T-cell (primary cell): ENCODE measurements around the gene IKZF2. TPM values are rescaled to one million over a fixed set of nuclear protein-coding genes. Genes with fewer than 3 reads are reported as not detected.

Experiments used
- ATAC-seq, 4 experiments: fragments of 200-7000 bp in 3 of 4; fragments of 150-1000 bp in 1 of 4; cut with Tn5 transposase; replicated peaks in 1 of 4; 1 replicate in 3 of 4; 2 replicates in 1 of 4; pipeline ENCODE4 v1.10.0; 2021; ENCODE audit warnings: moderate library complexity in 3 of 4, mild to moderate bottlenecking in 2 of 4, moderate number of reproducible peaks in 1 of 4
- CTCF ChIA-PET, 2 donors: fragments of 300-600 bp; sonication (Branson Sonifier 250); formaldehyde crosslinking; loops; one replicate each; lab custom pipeline; 2022; ENCODE audit warnings: antibody characterized with exemption in 2 of 2; lab: Charles Lee
- POLR2A ChIA-PET, 2 donors: fragments of 300-600 bp; sonication (Branson Sonifier 250); formaldehyde crosslinking; loops; one replicate each; lab custom pipeline; 2022; ENCODE audit warnings: antibody characterized with exemption in 2 of 2; lab: Charles Lee
- DNase-seq, 35 experiments: peaks; one replicate each; pipeline versions ENCODE4 v3.0.0 to v3.0.0-alpha.2; 2013 to 2023
- H3K27ac ChIP-seq: one replicate; pipeline ENCODE4 v1.5.1; 2013; ENCODE audit warnings: low read length
- H3K27me3 ChIP-seq, 2 experiments: replicated peaks in 1 of 2; 1 replicate in 1 of 2; 2 replicates in 1 of 2; pipeline versions ENCODE4 v1.6.1 to v1.7.0; 2013; ENCODE audit warnings: low read length in 1 of 2, mixed read lengths in 1 of 2; ENCODE audit not compliant: control insufficient read depth in 2 of 2, insufficient read depth in 2 of 2; ENCODE audit errors: extremely low read depth in 1 of 2
- H3K36me3 ChIP-seq, 2 donors: 1 replicate in 1 of 2; 2 replicates in 1 of 2; pipeline versions ENCODE4 v1.6.1 to v1.7.0; 2013; ENCODE audit warnings: low read length in 1 of 2; ENCODE audit not compliant: control insufficient read depth in 2 of 2, insufficient read depth in 1 of 2; ENCODE audit errors: extremely low read depth in 1 of 2
- H3K4me1 ChIP-seq, 2 experiments: 1 replicate in 1 of 2; 2 replicates in 1 of 2; pipeline versions ENCODE4 v1.6.1 to v1.7.0; 2013; ENCODE audit warnings: low read length in 2 of 2, mixed read lengths in 1 of 2; ENCODE audit not compliant: insufficient read depth in 2 of 2, control insufficient read depth in 1 of 2; ENCODE audit errors: extremely low read depth in 1 of 2
- H3K4me3 ChIP-seq, 2 donors: 1 replicate in 1 of 2; 2 replicates in 1 of 2; pipeline versions ENCODE4 v1.5.1 to v1.7.0; 2013; ENCODE audit warnings: mild to moderate bottlenecking in 2 of 2, low read length in 1 of 2, moderate library complexity in 1 of 2; ENCODE audit not compliant: control insufficient read depth in 1 of 2; ENCODE audit errors: extremely low read depth in 1 of 2
- H3K9me3 ChIP-seq: 2 replicates; pipeline ENCODE4 v1.7.0; 2013
- H3K27ac Mint-ChIP-seq, 2 donors: one replicate each; pipeline ENCODE4 v1.8.0; 2020 to 2021; ENCODE audit warnings: mild to moderate bottlenecking in 2 of 2, mixed read lengths in 2 of 2
- H3K27me3 Mint-ChIP-seq, 2 donors: one replicate each; pipeline ENCODE4 v1.8.0; 2021 to 2022; ENCODE audit warnings: mixed read lengths in 2 of 2
- H3K36me3 Mint-ChIP-seq: one replicate; pipeline ENCODE4 v1.8.0; 2021; ENCODE audit warnings: mixed read lengths
- H3K4me1 Mint-ChIP-seq, 3 donors: one replicate each; pipeline ENCODE4 v1.8.0; 2020 to 2022; ENCODE audit warnings: mixed read lengths in 3 of 3, mild to moderate bottlenecking in 1 of 3
- H3K4me3 Mint-ChIP-seq, 3 donors: one replicate each; pipeline ENCODE4 v1.8.0; 2020 to 2022; ENCODE audit warnings: mild to moderate bottlenecking in 3 of 3, mixed read lengths in 3 of 3, moderate library complexity in 3 of 3
- H3K9me3 Mint-ChIP-seq, 3 donors: one replicate each; pipeline ENCODE4 v1.8.0; 2020 to 2022; ENCODE audit warnings: mixed read lengths in 3 of 3
- WGBS: methylation state at CpG from one replicate; pipeline ENCODE4 v1.1.5; 2013; ENCODE audit warnings: missing lambda C conversion rate; ENCODE audit not compliant: insufficient coverage; 5-methylcytosine and 5-hydroxymethylcytosine counted together
- total RNA-seq, 35 experiments: library from RNA in 6 of 35; stranded (reverse) in 6 of 35; fragments of 120-200 nt in 1 of 35; gene quantifications; one replicate each; pipeline versions ENCODE4 v1.2.1 to v1.2.4 and lab custom pipeline; 2013 to 2026

The IKZF2 gene
- total RNA-seq, 5 donors from 2014 or later (not counting 1 experiment from before 2014, with no cell fraction given): 23.4 to 64.1 (median 31.0) TPM

DNA sequence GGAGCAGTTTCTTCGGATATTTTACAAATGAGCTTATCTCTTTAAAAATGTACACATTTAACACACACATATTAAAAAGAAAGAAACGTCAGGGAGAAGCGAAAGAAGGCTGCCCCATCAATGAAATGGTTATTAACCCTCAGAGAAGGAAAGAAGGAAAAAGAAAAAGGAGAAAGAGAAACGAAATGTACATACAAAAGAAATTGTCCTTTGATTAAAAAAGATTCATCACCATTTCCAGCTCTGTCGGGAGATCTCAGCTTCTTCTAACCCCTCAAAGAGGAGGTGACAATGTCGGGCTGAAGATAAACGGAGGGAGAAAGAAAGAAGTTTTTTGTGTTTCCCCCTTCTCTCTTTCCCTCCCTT lies 1.5 kb downstream of the IKZF2 start:
- no CpG with 5 or more reads among the region's 7 CpGs for WGBS
- H3K4me1 ChIP-seq: peaks cover 4 to 41% of the 10 kb centered on the region in 2 experiments
- Mint-ChIP-seq H3K27me3 (peaks cover 0 to 37% of the 10 kb centered on the region in 2 donors), H3K36me3 (no peaks in the 10 kb centered on the region), H3K4me3 (peak overlapping the region; percentile 89 to 91 (median 91)), H3K9me3 (no peaks in the 10 kb centered on the region), H3K4me1 (peaks cover 42 to 52% (median 42%) of the 10 kb centered on the region in 3 donors), H3K27ac (peak overlapping the region; percentile 87 to 88)
- peak overlapping the region; percentile 69 to 89 for H3K4me3 ChIP-seq
- ATAC-seq: no peak
- H3K9me3 ChIP-seq: no peaks in the 10 kb centered on the region
- POLR2A ChIA-PET: interaction anchor here in 1 of 2 donors (0.6 to 1.0 kb wide), 3 partner anchors 46 to 259 kb away, joined by 3 to 4 read pairs (median 4); no protein-coding TSS in a partner anchor
- CTCF ChIA-PET: interaction anchor here in 1 of 2 donors (0.8 to 1.8 kb wide), 3 partner anchors 11 to 465 kb away, joined by 4 to 11 read pairs (median 7); no protein-coding TSS in a partner anchor
- H3K27ac ChIP-seq: peak overlapping the region; percentile 57
- H3K27me3 ChIP-seq: peaks cover 0 to 4% of the 10 kb centered on the region in 2 experiments
- H3K36me3 ChIP-seq: no peaks in the 10 kb centered on the region
- DNase-seq: no peak

DNA sequence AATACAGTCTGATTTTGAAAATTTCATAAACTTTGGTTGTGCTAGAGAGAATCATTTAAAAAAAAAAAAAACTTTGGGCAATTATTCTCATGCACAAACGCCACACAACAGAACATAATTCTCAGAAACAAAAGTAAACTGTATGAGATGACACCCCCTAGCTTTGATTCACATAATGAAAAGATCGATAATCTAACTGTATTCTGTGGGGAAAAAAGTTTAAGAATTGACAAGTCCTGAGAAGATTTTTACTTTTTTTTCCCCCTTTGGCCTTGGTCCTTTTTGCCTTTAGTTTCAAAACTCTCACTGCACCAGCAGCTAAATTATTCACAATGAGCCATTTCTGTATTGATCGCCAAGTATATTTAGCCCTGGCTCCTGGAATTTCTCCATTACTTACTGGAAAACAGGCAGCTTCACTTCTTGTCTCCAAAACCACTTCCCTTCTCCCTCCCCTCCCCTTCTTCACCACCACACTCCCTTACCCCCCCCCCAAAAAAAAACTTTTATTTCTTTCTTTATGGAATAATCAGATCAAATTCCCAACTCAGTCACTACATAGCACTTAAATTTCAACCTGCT lies 2.0 kb downstream of the IKZF2 start:
- H3K9me3 ChIP-seq: no peaks in the 10 kb centered on the region
- Mint-ChIP-seq H3K4me1 (peaks cover 42 to 54% (median 42%) of the 10 kb centered on the region in 3 donors), H3K36me3 (no peaks in the 10 kb centered on the region), H3K27ac (peak overlapping the region; percentile 87 to 88), H3K9me3 (no peaks in the 10 kb centered on the region), H3K4me3 (peak overlapping the region; percentile 89 to 91 (median 91)), H3K27me3 (peaks cover 0 to 35% of the 10 kb centered on the region in 2 donors)
- WGBS: 29% methylated on average over 1 of the region's 3 CpGs
- H3K4me3 ChIP-seq: peak overlapping the region; percentile 69 to 89
- H3K36me3 ChIP-seq: no peaks in the 10 kb centered on the region
- peaks cover 4 to 46% of the 10 kb centered on the region in 2 experiments for H3K4me1 ChIP-seq
- DNase-seq (no peak), ATAC-seq (no peak)
- peak overlapping the region; percentile 57 for H3K27ac ChIP-seq
- ChIA-PET POLR2A (interaction anchor here in 1 of 2 donors (0.7 to 1.0 kb wide), 2 partner anchors 46 to 257 kb away, joined by 3 to 4 read pairs; no protein-coding TSS in a partner anchor), CTCF (interaction anchor here (0.6 to 1.8 kb wide), 5 partner anchors 11 to 1649 kb away, joined by 3 to 11 read pairs (median 5); no protein-coding TSS in a partner anchor)
- peaks cover 0 to 4% of the 10 kb centered on the region in 2 experiments for H3K27me3 ChIP-seq

DNA sequence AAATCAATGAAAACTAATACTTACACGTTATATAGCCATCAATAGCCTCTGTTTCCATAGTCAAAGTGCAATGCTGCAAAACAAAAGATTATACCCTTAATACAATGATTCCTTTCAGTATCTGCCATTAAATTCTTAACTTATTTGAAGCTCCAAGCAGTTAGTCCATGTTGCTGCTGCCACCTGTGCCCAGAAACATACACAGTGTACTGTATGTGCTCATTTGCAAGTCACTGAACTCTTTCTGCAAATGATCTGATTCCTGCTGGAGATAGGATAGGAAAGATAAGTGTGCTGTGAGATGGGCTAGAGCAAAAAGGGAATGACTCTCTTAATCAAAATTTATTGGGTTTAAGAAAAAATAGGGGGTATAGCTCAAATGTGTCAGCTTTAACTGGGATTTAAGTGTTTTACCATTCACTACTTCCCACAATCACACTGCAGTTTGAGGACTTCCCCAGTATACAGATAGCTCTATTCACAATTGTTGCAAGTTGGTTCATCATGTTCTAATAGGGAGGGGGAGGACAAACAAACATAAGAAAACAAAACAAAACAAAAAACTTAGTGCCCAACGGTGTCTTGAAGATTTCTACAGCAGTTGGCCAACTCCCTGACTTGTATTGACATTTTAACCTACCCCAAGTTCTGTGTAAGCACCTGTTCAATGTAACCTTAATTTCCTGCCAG lies 2.7 kb downstream of the IKZF2 start:
- 70% methylated on average over 1 of the region's 2 CpGs for WGBS
- Mint-ChIP-seq H3K4me3 (peak overlapping the region; percentile 89 to 91 (median 91)), H3K36me3 (no peaks in the 10 kb centered on the region), H3K27ac (peak overlapping the region; percentile 70 to 87), H3K9me3 (no peaks in the 10 kb centered on the region), H3K4me1 (peaks cover 39 to 51% (median 40%) of the 10 kb centered on the region in 3 donors), H3K27me3 (peaks cover 0 to 29% of the 10 kb centered on the region in 2 donors)
- ATAC-seq (no peak), DNase-seq (no peak)
- Histone ChIP-seq H3K27ac (peak overlapping the region; percentile 57), H3K4me1 (peaks cover 4 to 47% of the 10 kb centered on the region in 2 experiments), H3K4me3 (peak overlapping the region; percentile 69 to 89), H3K9me3 (no peaks in the 10 kb centered on the region), H3K27me3 (peaks cover 0 to 4% of the 10 kb centered on the region in 2 experiments), H3K36me3 (no peaks in the 10 kb centered on the region)
- ChIA-PET CTCF (interaction anchor here (0.6 to 1.0 kb wide), 3 partner anchors 160 to 1648 kb away, joined by 3 to 5 read pairs (median 4); no protein-coding TSS in a partner anchor), POLR2A (no interaction called here)

DNA sequence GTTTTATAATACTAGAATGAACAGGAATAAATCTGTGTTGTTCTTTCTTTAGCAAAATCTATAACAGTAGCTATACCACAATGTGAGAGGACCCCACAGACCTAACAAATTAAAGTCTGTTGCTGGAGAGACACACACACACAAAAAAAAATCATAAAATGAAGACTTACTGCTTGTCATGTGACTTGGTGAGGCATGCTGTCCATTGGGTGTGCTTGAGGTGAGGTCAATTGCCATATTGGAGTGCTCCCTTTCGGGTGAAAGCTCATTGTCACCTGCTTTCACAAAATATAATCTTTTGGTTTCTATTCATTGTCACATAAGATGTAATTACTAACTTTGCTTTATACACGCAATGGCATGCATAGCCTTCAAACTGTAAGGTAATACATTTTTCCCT lies 3.9 kb downstream of the IKZF2 start:
- ATAC-seq (no peak), DNase-seq (peak in 4 of 35 experiments; percentile 8 to 38 (median 18))
- POLR2A ChIA-PET: interaction anchor here in 1 of 2 donors (0.6 kb wide), 2 partner anchors 12 to 250 kb away, joined by 3 read pairs; no protein-coding TSS in a partner anchor
- Histone ChIP-seq H3K9me3 (no peaks in the 10 kb centered on the region), H3K4me3 (peak overlapping the region; percentile 25 to 52), H3K4me1 (peaks cover 4 to 38% of the 10 kb centered on the region in 2 experiments), H3K36me3 (no peaks in the 10 kb centered on the region), H3K27ac (peak overlapping the region; percentile 69), H3K27me3 (peaks cover 0 to 4% of the 10 kb centered on the region in 2 experiments)
- H3K9me3 Mint-ChIP-seq: no peaks in the 10 kb centered on the region
- H3K36me3 Mint-ChIP-seq: no peaks in the 10 kb centered on the region
- H3K4me3 Mint-ChIP-seq: peak overlapping the region; percentile 21 to 91 (median 89)
- CTCF ChIA-PET: interaction anchor here (0.6 to 0.7 kb wide), 2 partner anchors 146 to 221 kb away, joined by 3 to 4 read pairs; no protein-coding TSS in a partner anchor
- peaks cover 29 to 45% (median 34%) of the 10 kb centered on the region in 3 donors for H3K4me1 Mint-ChIP-seq
- H3K27ac Mint-ChIP-seq: peak overlapping the region; percentile 1 to 78
- WGBS: no CpG with 5 or more reads among the region's 2 CpGs
- H3K27me3 Mint-ChIP-seq: peaks cover 0 to 21% of the 10 kb centered on the region in 2 donors

DNA sequence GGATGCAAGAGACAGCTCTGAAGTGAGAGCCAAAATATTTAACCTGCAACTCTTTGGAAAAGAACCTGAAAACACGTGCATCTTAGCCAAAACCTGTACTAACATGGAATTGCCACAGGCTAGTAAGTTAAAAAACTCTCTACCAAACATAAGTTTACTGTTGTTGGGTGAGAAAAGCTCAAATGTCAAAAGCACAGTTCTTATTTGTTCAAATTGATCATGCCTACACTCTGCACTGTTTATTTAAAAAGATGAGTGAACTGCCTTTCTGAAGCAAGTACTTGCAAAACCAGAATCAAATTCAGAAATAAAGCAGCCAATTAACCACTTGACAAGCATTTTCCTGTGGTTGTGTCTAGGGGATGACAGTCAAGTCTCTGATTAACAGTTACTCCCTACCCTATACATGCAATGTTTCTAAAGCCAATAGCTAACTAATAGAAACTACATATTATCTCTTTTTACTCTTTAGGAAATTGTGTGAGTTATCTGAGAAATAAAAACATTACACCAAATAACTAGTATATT lies 5.6 kb downstream of the IKZF2 start:
- Histone ChIP-seq H3K27me3 (no peaks in the 10 kb centered on the region), H3K36me3 (no peaks in the 10 kb centered on the region), H3K9me3 (no peaks in the 10 kb centered on the region), H3K4me3 (peak overlapping the region; percentile 12 to 17), H3K4me1 (peaks cover 0 to 42% of the 10 kb centered on the region in 2 experiments), H3K27ac (peak overlapping the region; percentile 36)
- H3K9me3 Mint-ChIP-seq: no peaks in the 10 kb centered on the region
- H3K36me3 Mint-ChIP-seq: no peaks in the 10 kb centered on the region
- WGBS: no CpG with 5 or more reads among the region's 1 CpG
- peaks cover 20 to 34% (median 24%) of the 10 kb centered on the region in 3 donors for H3K4me1 Mint-ChIP-seq
- peak overlapping the region; percentile 39 to 70 (median 42) for H3K4me3 Mint-ChIP-seq
- POLR2A ChIA-PET: interaction anchor here in 1 of 2 donors (0.6 kb wide), 1 partner anchor 41 kb away, joined by 3 read pairs; no protein-coding TSS in a partner anchor
- DNase-seq (no peak), ATAC-seq (peak in 3 of 4 experiments; percentile 27 to 42 (median 37))
- H3K27ac Mint-ChIP-seq: peak overlapping the region; percentile 20 to 79
- H3K27me3 Mint-ChIP-seq: peaks cover 0 to 13% of the 10 kb centered on the region in 2 donors
- CTCF ChIA-PET: interaction anchor here (0.5 to 0.7 kb wide), 3 partner anchors 8 to 219 kb away, joined by 3 to 8 read pairs (median 5); no protein-coding TSS in a partner anchor
